Endothelial cell of umbilical vein (primary cell): ENCODE data around the gene SMARCAL1.

ENCODE experiments used
- CTCF ChIP-seq, 2 donors: IDR thresholded peaks; 1 replicate in 1 of 2; 2 replicates in 1 of 2; pipeline ENCODE4 v1.5.1; 2011; ENCODE audit warnings: low read length in 2 of 2, mild to moderate bottlenecking in 2 of 2, moderate library complexity in 2 of 2, control low read depth in 1 of 2, inconsistent platforms in 1 of 2, low read depth in 1 of 2; ENCODE audit not compliant: insufficient read depth in 1 of 2; ENCODE audit errors: extremely low read depth in 1 of 2
- EZH2 ChIP-seq: IDR thresholded peaks from 2 replicates; pipeline ENCODE4 v1.6.1; 2012; ENCODE audit warnings: borderline replicate concordance, low read depth, mild to moderate bottlenecking, moderate library complexity, low read length, inconsistent platforms; ENCODE audit not compliant: severe bottlenecking
- JUN ChIP-seq: IDR thresholded peaks from 2 replicates; pipeline ENCODE4 v1.6.1; 2011; ENCODE audit warnings: borderline replicate concordance, low read depth; ENCODE audit not compliant: insufficient read length, insufficient read depth
- POLR2A ChIP-seq: IDR thresholded peaks from 2 replicates; pipeline ENCODE4 v1.6.1; 2012; ENCODE audit warnings: low read depth, mild to moderate bottlenecking, control low read depth, low read length
- POLR2AphosphoS5 ChIP-seq: IDR thresholded peaks from 2 replicates; pipeline ENCODE4 v1.6.1; 2012; ENCODE audit warnings: low read depth, mild to moderate bottlenecking, control low read depth, low read length, moderate library complexity; ENCODE audit not compliant: insufficient read depth
- TF ChIP-seq, protein P1 (sequence below): IDR thresholded peaks from 2 replicates; pipeline ENCODE4 v1.6.1; 2011; ENCODE audit not compliant: insufficient read depth, insufficient read length

DNA sequence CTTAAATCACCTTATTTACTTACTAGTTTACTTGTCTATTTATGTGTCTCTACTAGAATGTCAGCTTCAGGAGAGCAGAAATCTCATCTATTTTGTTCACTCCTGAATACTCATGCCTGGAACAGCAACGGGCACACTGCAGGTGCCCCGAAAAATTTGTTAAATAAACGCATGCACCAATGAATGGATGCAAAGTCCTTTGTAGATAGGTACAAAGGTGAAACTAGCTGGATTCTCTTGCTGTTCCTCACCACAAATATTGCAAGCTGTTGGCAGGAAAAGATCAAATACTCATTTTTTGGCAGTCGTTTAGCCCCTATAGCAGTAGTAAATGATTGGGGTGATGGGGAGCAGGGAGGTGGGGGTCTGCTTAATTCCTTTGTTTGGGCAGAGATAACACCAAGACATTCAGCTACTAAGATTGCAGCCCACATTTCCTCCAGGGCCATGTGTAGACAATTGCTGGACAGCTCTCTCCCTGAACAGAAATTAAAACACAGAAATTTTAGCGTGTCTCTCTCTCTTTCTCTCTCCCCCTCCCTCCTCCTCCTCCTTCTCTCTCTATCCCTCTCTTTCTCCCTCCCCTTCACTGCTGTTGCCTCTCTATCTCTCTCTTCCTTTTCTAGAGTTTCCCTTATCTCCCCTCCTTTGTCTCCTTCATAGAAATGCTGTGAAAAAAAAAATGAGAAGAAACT is 45.4 kb upstream of the SMARCAL1 start:
- no peak for TF ChIP-seq POLR2AphosphoS5
- TF ChIP-seq CTCF (IDR thresholded peaks at IDR 0.05; ENCODE audit: extremely low read depth in 1 of 2, insufficient read depth in 1 of 2, low read depth in 1 of 2, low read length in 2 of 2): no peak
- TF ChIP-seq EZH2: no peak
- TF ChIP-seq POLR2A: no peak
- TF ChIP-seq, protein P1, sequence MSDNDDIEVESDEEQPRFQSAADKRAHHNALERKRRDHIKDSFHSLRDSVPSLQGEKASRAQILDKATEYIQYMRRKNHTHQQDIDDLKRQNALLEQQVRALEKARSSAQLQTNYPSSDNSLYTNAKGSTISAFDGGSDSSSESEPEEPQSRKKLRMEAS: no peak
- no peak for TF ChIP-seq JUN
